NCI-H526 treated with DMSO at 0.1 percent for 48 hours (cell line): ENCODE data around the gene MAP3K15.

Experiments
- DNase-seq: peaks from one replicate; lab custom pipeline; 2025; lab: John Stamatoyannopoulos, UW

Gene MAP3K15

GRCh38 chrX:19389227-19389845 lies 126.0 kb downstream of the MAP3K15 start:
- no peak for DNase-seq

- no peak for DNase-seq
Observed at GRCh38 chrX:19388741-19389140, 126.6 kb downstream of the MAP3K15 start.

DNA sequence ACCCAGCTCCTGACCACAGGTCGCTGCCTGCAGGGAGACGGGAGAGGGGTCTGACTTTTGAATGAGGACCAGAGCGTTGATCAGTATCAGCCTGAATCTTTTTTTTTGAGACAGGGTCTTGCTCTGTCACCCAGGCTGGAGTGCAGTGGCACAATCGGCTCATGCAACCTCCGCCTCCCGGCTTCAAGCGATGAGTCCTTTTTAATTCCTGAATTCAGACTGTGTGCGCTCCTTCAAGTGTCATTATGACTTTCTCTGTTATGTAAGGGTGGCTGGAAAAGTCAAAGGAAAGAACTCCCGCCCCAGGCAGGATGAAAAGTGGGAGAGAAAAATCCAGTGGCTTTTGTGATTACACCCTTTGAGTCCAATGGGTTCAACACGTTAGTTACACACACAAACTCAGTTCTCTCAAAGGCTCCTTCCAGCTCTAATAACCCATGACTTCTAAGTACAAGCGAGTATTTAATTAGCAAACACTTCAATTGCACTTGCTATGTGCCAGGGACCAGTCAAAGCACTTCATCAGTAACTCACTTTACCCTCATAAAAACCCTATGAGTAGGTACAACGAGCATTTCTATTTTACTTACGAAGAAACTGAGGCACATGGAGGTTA lies 127.1 kb downstream of the MAP3K15 start:
- no peak for DNase-seq

DNA sequence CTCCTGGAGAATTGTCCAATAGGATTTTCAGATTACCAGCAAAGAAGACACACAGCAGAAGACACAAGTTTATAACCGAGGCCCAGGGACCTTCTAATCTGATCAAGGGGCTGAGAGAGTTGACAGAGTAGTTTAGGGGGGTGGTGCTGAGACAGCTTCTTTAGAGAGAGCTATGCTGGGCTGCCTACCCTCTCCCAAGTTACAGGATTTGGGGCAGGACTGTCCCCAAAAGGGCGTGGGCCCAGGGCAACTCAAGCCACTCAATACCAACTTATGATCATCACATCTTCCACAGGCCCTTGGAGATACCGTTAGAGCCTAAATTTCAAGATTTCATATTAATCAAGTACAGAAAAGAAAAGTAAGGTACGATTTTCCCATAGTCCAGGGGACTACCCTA lies 128.6 kb downstream of the MAP3K15 start:
- DNase-seq, result no peak

- DNase-seq, result peak; percentile 36
Observed at GRCh38 chrX:19382555-19383145, 132.7 kb downstream of the MAP3K15 start.

GRCh38 chrX:19381326-19381725 lies 134.0 kb downstream of the MAP3K15 start:
- DNase-seq, result no peak

DNA sequence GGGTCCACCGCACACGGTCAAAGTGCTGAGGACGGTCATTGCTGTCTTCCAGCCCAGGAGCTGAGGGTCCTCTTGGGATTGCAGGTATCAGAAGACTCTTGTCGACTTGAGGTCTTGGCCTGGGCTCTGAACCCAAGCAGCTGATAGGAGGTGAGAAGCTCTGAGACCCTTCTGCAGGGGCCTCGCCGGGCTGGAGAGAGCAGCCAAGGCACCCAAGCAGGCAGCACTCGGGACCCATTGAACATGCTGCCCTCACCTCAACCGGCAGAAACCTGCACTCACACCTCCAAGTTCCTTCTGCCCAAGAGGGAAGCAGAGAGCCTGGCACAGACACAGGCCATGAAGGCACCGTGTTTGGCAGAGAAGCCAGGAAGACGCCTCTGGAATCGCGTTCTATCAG lies 137.5 kb downstream of the MAP3K15 start:
- no peak for DNase-seq

GRCh38 chrX:19375546-19375945 lies 139.8 kb downstream of the MAP3K15 start:
- DNase-seq, result no peak

- DNase-seq, result no peak
Observed at GRCh38 chrX:19373351-19373891, 141.9 kb downstream of the MAP3K15 start.

DNA sequence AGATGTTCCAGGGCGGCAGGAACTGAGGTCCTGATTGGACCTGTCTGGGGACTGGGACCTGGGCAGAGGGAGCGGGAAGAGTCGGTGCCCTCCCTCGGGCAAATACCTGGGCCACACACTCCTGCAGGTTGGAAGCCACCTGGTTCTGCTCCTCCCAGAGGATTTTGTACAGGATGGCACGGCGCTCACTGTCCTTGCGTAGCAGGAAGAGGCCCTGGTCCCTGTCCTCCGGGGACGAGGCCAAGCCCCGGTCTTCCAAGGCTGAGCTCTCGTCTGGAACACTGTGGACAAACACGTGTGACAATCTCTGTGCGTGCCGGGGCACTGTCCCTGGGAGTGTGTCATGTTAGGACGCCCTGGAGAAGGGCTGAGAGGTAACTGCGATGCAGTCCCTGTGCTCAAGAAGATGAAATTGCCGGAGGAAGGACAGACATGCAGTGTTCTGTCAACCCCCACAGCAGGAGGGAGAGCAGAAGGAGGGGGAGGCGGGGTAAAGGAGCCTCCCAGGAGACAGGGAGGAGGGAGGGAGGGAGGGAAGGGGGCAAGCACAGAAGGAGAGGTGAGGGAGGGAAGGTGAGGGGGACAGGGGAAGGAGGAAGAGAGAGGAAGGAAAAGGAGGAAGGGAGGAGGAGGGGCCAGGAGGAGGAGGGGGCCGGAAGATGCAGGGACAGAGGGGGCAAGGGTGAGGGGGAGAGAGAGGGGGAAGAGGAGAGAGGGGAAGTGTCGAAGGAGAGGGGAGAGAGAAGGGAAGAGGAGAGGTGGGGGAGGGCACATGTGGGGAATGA lies 142.6 kb downstream of the MAP3K15 start:
- peak; percentile 50 for DNase-seq

GRCh38 chrX:19372170-19372546 lies 143.2 kb downstream of the MAP3K15 start:
- peak; percentile 50 for DNase-seq

DNA sequence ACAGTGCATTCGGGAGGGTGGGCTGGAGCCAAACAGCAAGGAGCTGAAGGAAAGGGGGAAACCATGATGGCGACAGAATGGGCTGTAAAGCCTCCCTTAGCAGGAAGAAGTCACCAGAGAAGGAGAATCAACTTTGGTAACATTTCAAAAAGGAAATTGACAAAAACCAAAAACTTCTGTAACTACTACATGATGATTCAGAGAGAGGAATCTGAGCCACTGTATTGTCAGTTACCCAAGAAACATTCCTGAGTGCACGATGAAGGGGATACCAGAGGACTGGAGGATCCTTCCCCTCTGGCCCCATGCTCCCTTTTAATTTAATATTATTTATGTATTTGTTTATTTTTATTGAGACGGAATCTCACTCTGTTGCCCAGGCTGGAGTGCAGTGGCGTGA lies 145.2 kb downstream of the MAP3K15 start:
- DNase-seq, result no peak

- DNase-seq, result no peak
Observed at GRCh38 chrX:19368576-19368975, 146.7 kb downstream of the MAP3K15 start.

- DNase-seq, result no peak
Observed at GRCh38 chrX:19361701-19362100, 153.6 kb downstream of the MAP3K15 start.

GRCh38 chrX:19360903-19361302 lies 154.4 kb downstream of the MAP3K15 start:
- no peak for DNase-seq

GRCh38 chrX:19358521-19358920 lies 156.8 kb downstream of the MAP3K15 start:
- no peak for DNase-seq

GRCh38 chrX:19354625-19355024 lies 160.7 kb downstream of the MAP3K15 start:
- DNase-seq, result no peak

DNA sequence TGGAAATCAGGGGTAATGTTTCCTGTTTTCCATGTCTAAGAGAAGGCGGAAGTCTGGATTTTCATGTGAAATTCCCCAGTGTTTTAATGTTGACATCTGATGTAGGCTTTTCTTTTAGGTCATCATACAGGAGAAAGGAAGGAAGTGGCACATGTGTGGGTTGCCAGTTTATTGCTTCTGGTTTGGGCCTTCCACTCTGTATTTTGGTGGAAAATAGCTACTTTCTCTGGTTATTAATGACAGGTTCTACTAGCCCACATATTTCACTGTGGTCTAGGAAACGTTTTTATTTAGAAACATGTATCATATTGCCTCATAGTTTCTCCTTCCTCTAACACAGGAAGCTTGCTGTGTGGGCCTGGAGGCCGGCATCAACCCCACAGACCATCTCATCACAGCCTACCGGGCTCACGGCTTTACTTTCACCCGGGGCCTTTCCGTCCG lies 164.3 kb downstream of the MAP3K15 start:
- no peak for DNase-seq

GRCh38 chrX:19349264-19349663 lies 166.0 kb downstream of the MAP3K15 start:
- no peak for DNase-seq

GRCh38 chrX:19347916-19348315 lies 167.4 kb downstream of the MAP3K15 start:
- no peak for DNase-seq

DNA sequence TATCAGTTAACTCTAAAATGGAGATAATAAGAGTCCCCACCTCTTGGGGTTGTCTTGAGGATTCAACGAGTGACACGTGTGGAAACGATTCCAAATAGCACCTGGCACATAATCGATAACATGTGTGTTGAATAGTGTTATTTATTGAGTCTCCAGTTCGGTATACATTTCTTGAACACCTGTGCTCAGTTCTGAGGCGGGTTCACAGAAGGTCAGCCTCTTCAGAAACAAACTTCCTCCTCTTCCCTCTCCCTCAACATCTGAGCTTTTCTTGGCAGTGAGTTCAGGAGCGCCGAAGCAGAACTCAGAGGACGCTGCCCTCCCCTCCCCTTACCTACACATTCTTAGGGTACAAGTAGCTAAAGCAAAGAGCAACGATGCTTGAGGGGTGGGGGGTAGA lies 170.6 kb downstream of the MAP3K15 start:
- no peak for DNase-seq

GRCh38 chrX:19343535-19344408 lies 171.5 kb downstream of the MAP3K15 start, which contains the start of gene PDHA1:
PDHA1 (plus strand) TSS chrX:19343927; CDS start chrX:19344038, 111 bp downstream.
- peak; percentile 92 for DNase-seq
